HL-60 (cell line): Measurements from ENCODE around the gene PPFIBP2.
A peak's percentile ranks its signal among the peaks of the same experiment; 100 is the strongest.

ENCODE experiments used
- DNase-seq, 2 experiments: peaks; one replicate each; pipeline ENCODE4 v3.0.0-alpha.2; 2010 to 2020; ENCODE audit warnings: low read depth in 1 of 2, low spot score in 1 of 2
- H3K27ac ChIP-seq: fragments of 250-450 bp; sonication (Bioruptor Pico); replicated peaks from 2 replicates; pipeline ENCODE4 v1.5.1; 2020; ENCODE audit warnings: mild to moderate bottlenecking, moderate library complexity
- H3K27me3 ChIP-seq: fragments of 250-450 bp; sonication (Bioruptor Pico); 2 replicates; pipeline ENCODE4 v1.5.1; 2021; ENCODE audit warnings: mild to moderate bottlenecking, moderate library complexity; ENCODE audit not compliant: insufficient read depth, poor library complexity, severe bottlenecking
- H3K4me3 ChIP-seq: replicated peaks from 2 replicates; pipeline ENCODE4 v1.5.1; 2011; ENCODE audit warnings: mild to moderate bottlenecking, control low read depth, low read length; ENCODE audit not compliant: insufficient read depth
- CTCF ChIP-seq: IDR thresholded peaks from one replicate; pipeline ENCODE4 v1.5.1; 2011; ENCODE audit warnings: low read length, control low read depth, inconsistent platforms; ENCODE audit not compliant: insufficient read depth
- GABPA ChIP-seq: IDR thresholded peaks from 2 replicates; pipeline ENCODE4 v1.6.1; 2012; ENCODE audit warnings: low read depth
- POLR2AphosphoS5 ChIP-seq: IDR thresholded peaks from 2 replicates; pipeline ENCODE4 v1.6.1; 2012; ENCODE audit warnings: low read depth
- REST ChIP-seq: IDR thresholded peaks from 2 replicates; pipeline ENCODE4 v1.6.1; 2012; ENCODE audit warnings: low read depth; ENCODE audit not compliant: insufficient replicate concordance
- SPI1 ChIP-seq: IDR thresholded peaks from 2 replicates; pipeline ENCODE4 v1.6.1; 2012; ENCODE audit warnings: low read depth, mild to moderate bottlenecking, borderline replicate concordance

PPFIBP2 gene

DNA sequence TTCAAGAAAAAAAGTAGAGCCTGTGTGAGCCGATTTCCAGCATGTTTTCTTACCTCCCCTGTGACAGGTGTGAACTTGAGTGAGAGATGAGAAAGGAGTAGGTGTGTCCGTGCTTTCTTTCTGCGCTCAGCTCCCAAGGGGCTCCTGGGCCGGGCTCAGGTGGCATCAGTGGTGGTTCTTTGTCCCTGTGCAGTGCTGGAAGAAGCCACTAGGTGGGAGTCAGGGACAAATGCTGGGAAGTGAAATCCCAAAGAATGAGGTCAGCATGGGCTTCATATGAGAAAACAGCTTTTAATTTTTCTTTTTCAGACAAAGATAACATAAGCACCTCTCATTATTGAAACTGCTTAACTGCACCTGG, 57.8 kb downstream of the PPFIBP2 start:
- Histone ChIP-seq H3K27ac (no peak overlapping the region), H3K27me3 (peaks cover 7% of the 10 kb centered on the region)
- peak in 1 of 2 experiments; percentile 31 for DNase-seq

DNA sequence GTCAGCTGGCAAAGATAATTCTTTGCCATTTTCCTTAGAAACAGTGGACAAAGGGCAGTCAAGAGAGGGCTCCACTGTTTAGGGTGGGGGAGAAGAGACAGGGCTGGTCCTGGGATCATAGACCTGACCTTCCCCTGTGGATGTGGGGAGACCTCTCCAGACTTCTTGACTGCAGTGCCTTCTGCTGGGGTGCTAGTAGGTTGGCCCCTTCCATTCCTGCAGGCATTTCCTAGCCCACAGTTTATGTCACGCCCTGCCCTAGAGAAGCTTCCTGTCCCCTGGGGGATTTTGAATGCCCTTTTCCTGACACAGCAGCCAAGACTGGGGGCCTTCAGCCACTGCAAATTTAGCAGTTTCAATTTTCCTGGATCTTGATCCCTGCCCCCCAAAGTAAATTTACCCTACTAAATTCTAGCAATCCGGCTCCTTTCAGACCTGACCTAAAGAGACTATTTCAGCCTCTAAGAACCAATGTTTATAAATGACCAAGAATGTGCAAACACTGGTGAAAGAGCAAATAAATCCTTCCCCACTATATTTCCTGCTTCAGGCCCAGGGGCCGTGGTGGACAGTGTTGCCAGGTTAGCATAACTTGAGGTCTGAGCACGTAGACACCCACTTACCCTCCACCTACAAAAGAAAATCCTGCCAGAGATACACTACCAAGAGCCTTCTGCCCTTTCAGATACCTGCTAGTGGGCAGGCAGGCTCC, 58.4 kb downstream of the PPFIBP2 start:
- H3K4me3 ChIP-seq = no peak overlapping the region
- peaks cover 7% of the 10 kb centered on the region for H3K27me3 ChIP-seq
- no peak overlapping the region for H3K27ac ChIP-seq
- TF ChIP-seq CTCF (no peak), GABPA (no peak), SPI1 (no peak), REST (no peak), POLR2AphosphoS5 (no peak)
- DNase-seq = no peak

More for the DNA sequence above, 57.8 kb downstream of the PPFIBP2 start:
- H3K4me3 ChIP-seq = no peak overlapping the region
- peak; percentile 48 for TF ChIP-seq CTCF
- no peak for TF ChIP-seq GABPA
- no peak for TF ChIP-seq POLR2AphosphoS5
- TF ChIP-seq REST = no peak
- TF ChIP-seq SPI1 = no peak

GRCh38 chr11:7573193-7573557, 59.4 kb downstream of the PPFIBP2 start:
- DNase-seq = no peak
- H3K27me3 ChIP-seq = peaks cover 7% of the 10 kb centered on the region
- TF ChIP-seq GABPA (no peak), SPI1 (no peak), REST (no peak), POLR2AphosphoS5 (no peak), CTCF (no peak)
- no peak overlapping the region for H3K27ac ChIP-seq
- H3K4me3 ChIP-seq = no peak overlapping the region
